Chondrocyte (in vitro differentiated cells): ENCODE measurements around the gene GMEB1. TPM values are rescaled to one million over a fixed set of nuclear protein-coding genes. Genes with fewer than 3 reads are reported as not detected.
A peak's percentile ranks its signal among the peaks of the same experiment; 100 is the strongest.
"Not testable (repeated sequence)": the region's sequence is repeated elsewhere in the genome, so short reads cannot be mapped to it uniquely, and the experiment has no call there.

Source experiments
- DNase-seq: peaks from one replicate; pipeline ENCODE4 v3.0.0; 2021; ENCODE audit warnings: mixed read lengths, low spot score
- H3K27ac Mint-ChIP-seq: one replicate; pipeline ENCODE4 v1.8.0; 2021; ENCODE audit warnings: mild to moderate bottlenecking, moderate library complexity, mixed read lengths; ENCODE audit not compliant: unreplicated experiment
- H3K27me3 Mint-ChIP-seq: 2 replicates; pipeline ENCODE4 v1.8.0; 2021; ENCODE audit warnings: low read depth, mixed read lengths
- H3K36me3 Mint-ChIP-seq: 2 replicates; pipeline ENCODE4 v1.8.0; 2021; ENCODE audit warnings: low read depth, mixed read lengths
- H3K4me1 Mint-ChIP-seq: 2 replicates; pipeline ENCODE4 v1.8.0; 2021; ENCODE audit warnings: low read depth, mild to moderate bottlenecking, mixed read lengths
- H3K4me3 Mint-ChIP-seq: one replicate; pipeline ENCODE4 v1.8.0; 2021; ENCODE audit warnings: mild to moderate bottlenecking, moderate library complexity, mixed read lengths; ENCODE audit not compliant: unreplicated experiment
- H3K9me3 Mint-ChIP-seq: 2 replicates; pipeline ENCODE4 v1.8.0; 2021; ENCODE audit warnings: low read depth, mixed read lengths
- total RNA-seq: library from RNA; stranded (reverse); gene quantifications from 3 replicates; pipeline ENCODE4 v1.2.1, GENCODE V29; 2021
- TF ChIP-seq, protein P1 (sequence below): fragments of 200-600 bp; sonication (generic); IDR thresholded peaks from 2 replicates; pipeline ENCODE4 v1.5.0; 2021; ENCODE audit warnings: antibody characterized with exemption, mild to moderate bottlenecking, moderate library complexity

The GMEB1 gene
- total RNA-seq, 1 donor from 2014 or later: 12.4 TPM

DNA sequence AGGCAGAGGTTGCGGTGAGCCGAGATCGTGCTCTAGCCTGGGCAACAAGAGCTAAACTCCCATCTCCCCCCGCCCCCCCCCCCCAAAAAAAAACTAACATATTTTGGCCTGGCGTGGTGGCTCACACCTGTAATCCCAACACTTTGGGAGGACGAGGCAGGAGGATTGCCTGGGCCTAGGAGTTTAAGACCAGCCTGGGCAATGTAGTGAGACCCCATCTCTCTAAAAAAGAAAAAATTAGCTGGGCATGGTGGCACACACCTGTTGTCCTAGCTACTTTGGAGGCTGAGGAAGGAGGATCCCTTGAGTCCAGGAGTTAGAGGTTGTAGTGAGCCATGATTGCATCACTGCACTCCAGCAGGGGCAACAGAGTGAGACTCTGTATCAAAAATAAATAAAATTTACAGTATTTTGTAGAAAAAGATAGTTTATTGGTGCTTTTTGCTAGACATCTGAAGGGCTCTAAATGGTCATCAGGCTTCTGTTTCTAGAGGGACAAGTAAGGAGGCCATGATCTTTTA lies 77.1 kb downstream of the GMEB1 start:
- H3K4me3 Mint-ChIP-seq: no peak overlapping the region
- H3K4me1 Mint-ChIP-seq: peaks cover 55% of the 10 kb centered on the region
- TF ChIP-seq, protein P1, sequence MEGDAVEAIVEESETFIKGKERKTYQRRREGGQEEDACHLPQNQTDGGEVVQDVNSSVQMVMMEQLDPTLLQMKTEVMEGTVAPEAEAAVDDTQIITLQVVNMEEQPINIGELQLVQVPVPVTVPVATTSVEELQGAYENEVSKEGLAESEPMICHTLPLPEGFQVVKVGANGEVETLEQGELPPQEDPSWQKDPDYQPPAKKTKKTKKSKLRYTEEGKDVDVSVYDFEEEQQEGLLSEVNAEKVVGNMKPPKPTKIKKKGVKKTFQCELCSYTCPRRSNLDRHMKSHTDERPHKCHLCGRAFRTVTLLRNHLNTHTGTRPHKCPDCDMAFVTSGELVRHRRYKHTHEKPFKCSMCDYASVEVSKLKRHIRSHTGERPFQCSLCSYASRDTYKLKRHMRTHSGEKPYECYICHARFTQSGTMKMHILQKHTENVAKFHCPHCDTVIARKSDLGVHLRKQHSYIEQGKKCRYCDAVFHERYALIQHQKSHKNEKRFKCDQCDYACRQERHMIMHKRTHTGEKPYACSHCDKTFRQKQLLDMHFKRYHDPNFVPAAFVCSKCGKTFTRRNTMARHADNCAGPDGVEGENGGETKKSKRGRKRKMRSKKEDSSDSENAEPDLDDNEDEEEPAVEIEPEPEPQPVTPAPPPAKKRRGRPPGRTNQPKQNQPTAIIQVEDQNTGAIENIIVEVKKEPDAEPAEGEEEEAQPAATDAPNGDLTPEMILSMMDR: no peak
- no peak for DNase-seq
- H3K36me3 Mint-ChIP-seq: peaks cover 23% of the 10 kb centered on the region
- no peaks in the 10 kb centered on the region for H3K27me3 Mint-ChIP-seq
- no peaks in the 10 kb centered on the region for H3K9me3 Mint-ChIP-seq
- H3K27ac Mint-ChIP-seq: no peak overlapping the region

DNA sequence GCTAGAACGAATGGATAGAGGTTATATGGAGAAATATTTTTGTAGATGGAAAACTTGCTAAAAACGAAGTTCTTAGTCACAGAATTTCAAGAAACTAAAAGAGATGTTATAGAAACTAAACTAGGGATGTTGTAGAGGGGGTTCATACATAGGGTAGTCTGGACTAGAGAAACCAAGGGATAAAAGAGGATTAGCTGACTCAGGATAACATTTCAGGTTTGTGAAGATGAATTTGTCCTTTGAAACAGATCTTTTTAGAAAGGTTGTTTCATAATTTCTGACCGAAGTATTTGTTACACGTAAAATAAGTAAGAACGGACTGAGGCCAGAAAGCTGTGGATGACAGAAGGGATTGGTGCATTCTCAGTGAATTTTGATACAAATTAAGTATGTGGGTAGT lies 81.7 kb downstream of the GMEB1 start:
- Mint-ChIP-seq H3K4me3 (no peak overlapping the region), H3K4me1 (peaks cover 47% of the 10 kb centered on the region), H3K36me3 (peaks cover 7% of the 10 kb centered on the region), H3K27me3 (no peaks in the 10 kb centered on the region), H3K27ac (peak overlapping the region; percentile 4), H3K9me3 (no peaks in the 10 kb centered on the region)
- TF ChIP-seq, protein P1: no peak
- no peak for DNase-seq

DNA sequence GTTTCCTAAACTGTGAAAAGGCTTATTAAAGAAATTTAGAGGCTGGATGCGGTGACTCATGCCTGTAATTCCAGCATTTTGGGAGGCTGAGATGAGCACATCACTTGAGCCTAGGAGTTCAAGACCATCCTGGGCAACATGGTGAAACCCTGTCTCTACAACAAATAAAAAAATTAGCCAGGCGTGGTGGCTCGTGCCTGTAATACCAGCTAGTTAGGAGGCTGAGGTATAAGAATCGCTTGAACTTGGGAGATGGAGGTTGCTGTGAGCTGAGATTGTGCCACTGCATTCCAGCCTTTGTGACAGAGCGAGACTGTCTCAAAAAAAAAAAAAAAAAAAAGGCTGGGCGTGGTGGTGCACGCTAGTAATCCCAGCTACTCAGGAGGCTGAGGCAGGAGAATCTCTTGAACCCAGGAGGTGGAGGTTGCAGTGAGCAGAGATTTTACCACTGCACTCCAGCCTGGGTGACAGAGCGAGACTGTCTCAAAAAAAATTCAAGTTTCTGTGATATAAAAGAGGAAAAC lies 82.2 kb downstream of the GMEB1 start:
- not testable (repeated sequence) for H3K27me3 Mint-ChIP-seq, H3K9me3 Mint-ChIP-seq, DNase-seq, H3K36me3 Mint-ChIP-seq, H3K4me3 Mint-ChIP-seq
- H3K27ac Mint-ChIP-seq: peak overlapping the region; percentile 71
- peaks cover 47% of the 10 kb centered on the region for H3K4me1 Mint-ChIP-seq

DNA sequence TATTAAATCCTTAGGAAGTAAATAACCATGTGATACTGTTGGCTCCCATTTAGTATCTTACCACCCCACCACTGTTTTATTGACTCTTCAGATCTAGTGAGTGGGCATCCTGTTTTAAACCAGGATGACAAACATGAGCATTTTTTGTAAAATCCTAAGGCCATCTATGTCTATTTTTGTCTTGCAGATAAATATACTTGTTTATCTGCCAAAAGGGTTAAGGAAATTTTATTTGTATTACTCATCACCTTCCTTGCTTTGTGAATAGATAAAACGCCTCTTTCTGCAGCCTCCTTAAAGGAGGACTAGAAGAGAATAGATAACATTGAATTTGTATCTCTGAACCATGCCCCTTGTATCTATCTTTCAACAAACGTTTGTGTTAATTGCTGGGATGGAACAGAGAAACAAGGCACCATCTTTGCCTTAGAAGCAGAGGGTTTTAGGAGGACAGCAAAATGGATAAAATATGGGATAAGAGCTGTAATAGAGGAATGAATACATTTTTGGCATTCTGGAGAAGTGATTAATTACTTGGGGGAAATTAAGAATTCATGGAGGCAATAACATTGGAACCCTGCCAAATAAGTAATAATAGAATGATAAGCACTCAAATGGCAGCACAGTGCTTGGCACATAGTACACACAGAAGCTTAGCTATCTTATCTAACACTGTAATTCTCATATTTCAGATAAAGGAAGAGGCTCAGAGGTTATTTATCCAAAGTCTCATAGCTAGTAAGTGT lies 82.9 kb downstream of the GMEB1 start:
- DNase-seq: no peak
- Mint-ChIP-seq H3K27ac (peak overlapping the region; percentile 49), H3K36me3 (peaks cover 7% of the 10 kb centered on the region), H3K4me3 (no peak overlapping the region), H3K4me1 (peaks cover 42% of the 10 kb centered on the region), H3K9me3 (no peaks in the 10 kb centered on the region), H3K27me3 (no peaks in the 10 kb centered on the region)
- TF ChIP-seq, protein P1: no peak

DNA sequence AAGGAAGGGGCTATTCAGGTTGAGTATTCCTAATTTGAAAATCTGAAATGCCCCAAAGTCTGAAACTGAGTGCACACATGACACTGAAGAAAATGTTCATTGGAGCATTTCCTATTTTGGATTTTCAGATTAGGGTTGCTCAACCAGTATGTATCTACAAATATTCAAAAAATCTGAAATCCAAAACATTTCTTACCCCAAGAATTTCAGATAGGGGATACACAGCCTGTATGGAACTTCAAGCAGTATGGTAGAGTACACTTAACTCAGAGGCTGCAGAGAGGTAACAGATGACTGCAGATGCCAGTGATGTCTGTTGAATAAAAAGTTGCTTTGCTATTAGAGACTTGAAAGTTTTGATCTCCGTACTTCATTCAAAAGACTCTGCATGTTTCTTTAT lies 87.1 kb downstream of the GMEB1 start:
- no peak for DNase-seq
- Mint-ChIP-seq H3K4me1 (peaks cover 12% of the 10 kb centered on the region), H3K36me3 (peaks cover 6% of the 10 kb centered on the region), H3K27me3 (no peaks in the 10 kb centered on the region), H3K27ac (no peak overlapping the region), H3K9me3 (no peaks in the 10 kb centered on the region), H3K4me3 (no peak overlapping the region)
- TF ChIP-seq, protein P1: no peak

DNA sequence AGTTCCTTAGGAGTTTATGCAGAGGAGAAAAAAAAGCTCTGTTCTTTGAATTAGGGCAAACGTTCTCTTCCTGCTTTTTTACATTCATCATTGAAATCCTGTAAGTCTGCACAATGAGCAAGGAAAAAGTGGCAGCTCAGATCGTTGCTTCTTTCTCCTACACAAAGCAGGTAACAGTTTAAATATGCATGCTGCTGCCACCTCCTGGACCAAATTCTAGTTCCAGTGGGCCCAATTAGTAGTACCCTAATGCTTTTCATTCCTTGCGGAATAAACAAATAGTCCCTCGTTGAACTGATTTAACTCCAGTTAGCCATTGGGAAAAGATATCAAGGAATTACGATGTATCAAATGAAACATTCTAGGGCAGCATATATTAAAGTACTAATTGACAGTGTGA lies 88.3 kb downstream of the GMEB1 start:
- Mint-ChIP-seq H3K36me3 (peaks cover 5% of the 10 kb centered on the region), H3K27me3 (no peaks in the 10 kb centered on the region), H3K4me1 (peaks cover 3% of the 10 kb centered on the region), H3K27ac (no peak overlapping the region), H3K9me3 (no peaks in the 10 kb centered on the region), H3K4me3 (no peak overlapping the region)
- TF ChIP-seq, protein P1: peak; percentile 59
- no peak for DNase-seq
